BLaER1 treated with 17β-estradiol and CSF1 and Interleukin-3, amounts not matched to agents 10 nM and 100 nM (cell line): Measurements from ENCODE around the gene S100A11.

Source experiments
- H3K27ac ChIP-seq, 11 experiments: shearing (Covaris generic); formaldehyde crosslinking; 2 replicates each; pipeline ENCODE4 v1.8.1; 2022
- H3K27me3 ChIP-seq, 11 experiments: shearing (Covaris generic); formaldehyde crosslinking; 2 replicates each; pipeline ENCODE4 v1.8.1; 2022
- H3K36me3 ChIP-seq, 11 experiments: shearing (Covaris generic); formaldehyde crosslinking; 2 replicates each; pipeline ENCODE4 v1.8.1; 2022
- H3K4me1 ChIP-seq, 10 experiments: shearing (Covaris generic); formaldehyde crosslinking; 2 replicates each; pipeline ENCODE4 v1.8.1; 2022
- H3K4me2 ChIP-seq, 11 experiments: shearing (Covaris generic); formaldehyde crosslinking; 2 replicates each; pipeline ENCODE4 v1.8.1; 2022
- H3K4me3 ChIP-seq, 10 experiments: shearing (Covaris generic); formaldehyde crosslinking; 2 replicates each; pipeline ENCODE4 v1.8.1; 2022
- H3K9ac ChIP-seq, 11 experiments: shearing (Covaris generic); formaldehyde crosslinking; 2 replicates each; pipeline ENCODE4 v1.8.1; 2022
- H3K9me3 ChIP-seq, 11 experiments: shearing (Covaris generic); formaldehyde crosslinking; replicated peaks in 1 of 11; 2 replicates each; pipeline ENCODE4 v1.8.1; 2022
- H4K20me1 ChIP-seq, 11 experiments: shearing (Covaris generic); formaldehyde crosslinking; 2 replicates each; pipeline ENCODE4 v1.8.1; 2022
- Cebpa-rat ChIP-seq, 11 experiments: shearing (Covaris generic); IDR thresholded peaks; 2 replicates each; pipeline ENCODE4 v1.8.1; 2022

S100A11 gene

GRCh38 chr1:152018537-152018936, 18.3 kb downstream of the S100A11 start:
- no peak for TF ChIP-seq Cebpa-rat (IDR thresholded peaks at IDR 0.05)
- H3K27me3 ChIP-seq = no peaks in the 10 kb centered on the region
- no peaks in the 10 kb centered on the region for H3K36me3 ChIP-seq
- H3K9me3 ChIP-seq = no peaks in the 10 kb centered on the region
- no peak overlapping the region for H3K27ac ChIP-seq
- H4K20me1 ChIP-seq = no peaks in the 10 kb centered on the region
- H3K4me1 ChIP-seq = no peaks in the 10 kb centered on the region; a peak in 1 of 20 replicates
- no peak overlapping the region for H3K9ac ChIP-seq
- no peak overlapping the region for H3K4me2 ChIP-seq
- no peak overlapping the region for H3K4me3 ChIP-seq

GRCh38 chr1:152015766-152016165, 21.0 kb downstream of the S100A11 start:
- Histone ChIP-seq H3K9ac (no peak overlapping the region), H3K27me3 (no peaks in the 10 kb centered on the region), H4K20me1 (no peaks in the 10 kb centered on the region), H3K9me3 (no peaks in the 10 kb centered on the region), H3K4me3 (no peak overlapping the region), H3K36me3 (no peaks in the 10 kb centered on the region), H3K27ac (no peak overlapping the region), H3K4me1 (no peaks in the 10 kb centered on the region), H3K4me2 (no peak overlapping the region)
- no peak for TF ChIP-seq Cebpa-rat (IDR thresholded peaks at IDR 0.05)

GRCh38 chr1:152014943-152015342, 21.9 kb downstream of the S100A11 start:
- Histone ChIP-seq H3K9ac (no peak overlapping the region), H3K27me3 (no peaks in the 10 kb centered on the region), H3K27ac (no peak overlapping the region), H3K9me3 (no peaks in the 10 kb centered on the region), H3K4me1 (no peaks in the 10 kb centered on the region), H4K20me1 (no peaks in the 10 kb centered on the region), H3K36me3 (no peaks in the 10 kb centered on the region), H3K4me2 (no peak overlapping the region), H3K4me3 (no peak overlapping the region)
- no peak for TF ChIP-seq Cebpa-rat (IDR thresholded peaks at IDR 0.05)

GRCh38 chr1:152013664-152014237, 23.1 kb downstream of the S100A11 start:
- Histone ChIP-seq H3K9ac (no peak overlapping the region), H3K4me2 (0 out of 22 replicates have a peak overlapping the region, but pooled peaks of 1 of the 11 experiments have one; percentile 30), H3K4me3 (no peak overlapping the region), H4K20me1 (no peaks in the 10 kb centered on the region), H3K4me1 (no peaks in the 10 kb centered on the region), H3K27ac (no peak overlapping the region), H3K27me3 (no peaks in the 10 kb centered on the region), H3K9me3 (no peaks in the 10 kb centered on the region), H3K36me3 (no peaks in the 10 kb centered on the region)
- no peak for TF ChIP-seq Cebpa-rat (IDR thresholded peaks at IDR 0.05)

GRCh38 chr1:152009691-152010090, 27.1 kb downstream of the S100A11 start:
- no peaks in the 10 kb centered on the region for H3K27me3 ChIP-seq
- H3K4me2 ChIP-seq = no peak overlapping the region
- no peak overlapping the region for H3K4me3 ChIP-seq
- no peaks in the 10 kb centered on the region for H3K9me3 ChIP-seq
- H3K4me1 ChIP-seq = no peaks in the 10 kb centered on the region
- TF ChIP-seq Cebpa-rat (IDR thresholded peaks at IDR 0.05) = no peak
- no peak overlapping the region for H3K27ac ChIP-seq
- H3K36me3 ChIP-seq = no peaks in the 10 kb centered on the region
- H4K20me1 ChIP-seq = no peaks in the 10 kb centered on the region
- no peak overlapping the region for H3K9ac ChIP-seq

GRCh38 chr1:152007047-152007446, 29.8 kb downstream of the S100A11 start:
- Histone ChIP-seq H3K4me1 (peaks cover 0 to 14% (median 0%) of the 10 kb centered on the region in 10 experiments; a peak in 6 of 20 replicates), H3K36me3 (no peaks in the 10 kb centered on the region), H4K20me1 (no peaks in the 10 kb centered on the region), H3K4me3 (no peak overlapping the region), H3K27me3 (no peaks in the 10 kb centered on the region), H3K27ac (no peak overlapping the region), H3K9me3 (no peaks in the 10 kb centered on the region), H3K9ac (no peak overlapping the region), H3K4me2 (no peak overlapping the region)
- TF ChIP-seq Cebpa-rat (IDR thresholded peaks at IDR 0.05) = no peak

GRCh38 chr1:152005360-152005912, 31.4 kb downstream of the S100A11 start:
- Histone ChIP-seq H3K4me3 (no peak overlapping the region), H3K27me3 (no peaks in the 10 kb centered on the region), H4K20me1 (no peaks in the 10 kb centered on the region), H3K27ac (no peak overlapping the region), H3K4me1 (peaks cover 0 to 30% (median 14%) of the 10 kb centered on the region in 10 experiments; a peak in 14 of 20 replicates), H3K9ac (no peak overlapping the region), H3K36me3 (no peaks in the 10 kb centered on the region), H3K9me3 (no peaks in the 10 kb centered on the region), H3K4me2 (no peak overlapping the region)
- no peak for TF ChIP-seq Cebpa-rat (IDR thresholded peaks at IDR 0.05)

GRCh38 chr1:152003846-152004442, 32.9 kb downstream of the S100A11 start:
- H3K4me3 ChIP-seq = no peak overlapping the region
- H3K27me3 ChIP-seq = no peaks in the 10 kb centered on the region
- H3K27ac ChIP-seq = no peak overlapping the region
- H4K20me1 ChIP-seq = no peaks in the 10 kb centered on the region
- H3K36me3 ChIP-seq = no peaks in the 10 kb centered on the region
- H3K9ac ChIP-seq = no peak overlapping the region
- H3K4me1 ChIP-seq = peaks cover 0 to 39% (median 17%) of the 10 kb centered on the region in 10 experiments; a peak in 14 of 20 replicates
- no peak for TF ChIP-seq Cebpa-rat (IDR thresholded peaks at IDR 0.05)
- H3K9me3 ChIP-seq = no peaks in the 10 kb centered on the region
- no peak overlapping the region; a peak in 2 of 22 replicates for H3K4me2 ChIP-seq

GRCh38 chr1:152002960-152003359, 33.8 kb downstream of the S100A11 start:
- Histone ChIP-seq H3K27ac (no peak overlapping the region), H3K4me3 (no peak overlapping the region), H3K9ac (no peak overlapping the region), H4K20me1 (no peaks in the 10 kb centered on the region), H3K36me3 (no peaks in the 10 kb centered on the region), H3K4me2 (peak overlapping the region in 2 of 11 experiments; percentile 4 to 19; a peak in 2 of 22 replicates), H3K4me1 (peaks cover 0 to 39% (median 17%) of the 10 kb centered on the region in 10 experiments; a peak in 14 of 20 replicates), H3K27me3 (no peaks in the 10 kb centered on the region), H3K9me3 (no peaks in the 10 kb centered on the region)
- TF ChIP-seq Cebpa-rat (IDR thresholded peaks at IDR 0.05) = no peak
